NCI-H1105 treated with DMSO at 0.1 percent for 48 hours (cell line): Measurements from ENCODE around the gene DYNC1LI1.

Experiments used
- DNase-seq: peaks from one replicate; lab custom pipeline; 2025; lab: John Stamatoyannopoulos, UW

The DYNC1LI1 gene

GRCh38 chr3:32492684-32493436 lies 77.8 kb downstream of the DYNC1LI1 start:
- DNase-seq = no peak

- no peak for DNase-seq
Observed at GRCh38 chr3:32488474-32489008, 82.1 kb downstream of the DYNC1LI1 start.

GRCh38 chr3:32487781-32488473 lies 82.7 kb downstream of the DYNC1LI1 start:
- DNase-seq = no peak

- no peak for DNase-seq
Observed at GRCh38 chr3:32484436-32484835, 86.2 kb downstream of the DYNC1LI1 start.

- no peak for DNase-seq
Observed at GRCh38 chr3:32483772-32484171, 86.9 kb downstream of the DYNC1LI1 start.

- no peak for DNase-seq
Observed at GRCh38 chr3:32482693-32483092, 88.0 kb downstream of the DYNC1LI1 start.

GRCh38 chr3:32481791-32482631 lies 88.6 kb downstream of the DYNC1LI1 start:
- no peak for DNase-seq

- DNase-seq = no peak
Observed at GRCh38 chr3:32480604-32481003, 90.1 kb downstream of the DYNC1LI1 start.
